GM18505 (cell line): Measurements from ENCODE around the gene FOXJ3.
"Not testable (repeated sequence)": the region's sequence is repeated elsewhere in the genome, so short reads cannot be mapped to it uniquely, and the experiment has no call there.

Experiments
- ATAC-seq: cut with Tn5 transposase; IDR thresholded peaks from one replicate; pipeline ENCODE4 v1.9.1; 2021; ENCODE audit not compliant: unreplicated experiment
- POLR2A ChIP-seq: IDR thresholded peaks from 4 replicates; pipeline ENCODE4 v1.6.1; 2011; ENCODE audit warnings: borderline replicate concordance; ENCODE audit not compliant: insufficient read depth, insufficient read length; ENCODE audit errors: extremely low read depth

Gene FOXJ3

DNA sequence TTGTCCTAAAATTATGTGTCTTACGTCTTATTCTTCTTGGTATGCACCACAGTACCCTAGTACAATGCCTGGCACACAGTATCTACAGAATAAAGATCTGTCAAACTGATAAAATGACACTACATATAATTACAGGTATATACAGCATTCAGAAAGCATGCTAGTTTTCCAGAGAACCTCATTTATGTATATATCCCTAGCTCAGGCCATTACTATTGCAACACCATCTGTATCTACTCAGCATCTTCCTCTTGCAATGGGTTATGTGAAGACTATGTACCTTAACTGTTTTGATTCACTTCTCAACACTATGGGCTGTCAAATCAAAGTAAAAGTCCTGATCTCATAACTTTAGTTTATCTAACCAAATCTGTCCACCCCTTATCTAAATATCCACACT lies 112.0 kb downstream of the FOXJ3 start:
- no peak for TF ChIP-seq POLR2A
- ATAC-seq: no peak

DNA sequence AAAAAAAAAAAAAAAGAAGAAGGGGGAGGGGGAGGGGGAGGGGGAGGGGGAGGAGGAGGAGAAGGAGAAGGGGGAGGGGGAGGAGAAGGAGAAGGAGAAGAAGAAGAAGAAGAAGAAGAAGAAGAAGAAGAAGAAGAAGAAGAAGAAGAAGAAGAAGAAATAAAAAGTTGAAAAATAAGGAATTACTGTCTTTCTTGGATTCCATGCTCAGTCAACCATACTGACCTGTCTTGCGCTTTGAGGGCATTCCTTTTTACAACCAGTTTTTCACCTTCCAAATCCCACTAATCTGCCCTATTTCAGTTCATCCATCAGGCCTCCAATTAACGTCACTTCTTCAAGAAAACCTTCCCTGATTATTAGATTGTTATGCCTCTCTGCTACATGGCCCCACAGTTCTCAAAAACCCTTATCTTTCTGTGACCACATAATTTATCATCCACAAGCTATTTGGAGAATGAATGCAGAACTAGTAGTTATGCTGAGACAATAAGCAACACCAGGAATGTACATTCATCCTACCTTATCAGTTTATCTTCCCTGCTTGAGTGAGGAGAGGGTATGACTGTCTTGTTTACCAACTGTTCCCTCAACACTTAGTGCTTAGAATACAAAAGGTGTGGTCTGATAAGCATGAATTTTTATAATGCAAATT lies 113.0 kb downstream of the FOXJ3 start:
- no peak for ATAC-seq
- no peak for TF ChIP-seq POLR2A

DNA sequence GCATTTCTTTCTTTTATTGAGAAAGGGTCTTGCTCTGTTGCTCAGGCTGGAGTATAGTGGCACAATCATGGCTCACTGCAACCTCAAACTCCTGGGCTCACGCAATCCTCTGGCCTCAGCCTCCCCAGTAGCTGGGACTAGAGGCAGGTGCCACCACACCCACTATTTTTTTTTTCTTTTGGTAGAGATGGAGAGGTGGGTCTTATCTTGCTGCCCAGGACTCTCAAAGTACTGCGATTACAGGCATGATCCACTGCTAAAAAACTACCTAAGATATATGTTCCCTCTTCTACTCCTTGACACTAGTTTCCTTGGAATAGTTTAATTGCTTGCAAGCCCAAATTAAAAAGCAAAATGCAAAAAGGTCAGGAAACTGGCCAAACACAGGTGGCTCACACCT lies 113.6 kb downstream of the FOXJ3 start:
- no peak for ATAC-seq

DNA sequence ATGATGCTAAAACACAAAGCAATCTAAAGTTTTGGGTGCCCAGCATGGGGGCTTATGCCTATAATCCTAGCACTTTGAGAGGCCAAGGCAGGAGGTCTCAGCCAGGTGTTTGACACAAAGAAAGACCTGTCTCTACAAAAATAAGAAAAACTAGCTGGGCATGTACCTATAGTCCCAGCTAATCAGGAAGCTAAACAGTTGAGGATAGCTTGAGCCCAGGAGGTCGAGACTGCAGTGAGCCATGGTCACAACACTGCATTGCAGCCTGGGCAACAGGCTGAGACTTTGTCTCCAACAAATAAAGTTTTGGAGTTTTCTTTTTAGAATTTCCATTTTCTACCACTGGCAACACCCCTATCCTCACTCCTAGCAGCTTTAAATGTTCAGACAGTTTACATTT lies 115.4 kb downstream of the FOXJ3 start:
- TF ChIP-seq POLR2A: no peak
- ATAC-seq: no peak

More for the DNA sequence above, 113.6 kb downstream of the FOXJ3 start:
- no peak for TF ChIP-seq POLR2A

DNA sequence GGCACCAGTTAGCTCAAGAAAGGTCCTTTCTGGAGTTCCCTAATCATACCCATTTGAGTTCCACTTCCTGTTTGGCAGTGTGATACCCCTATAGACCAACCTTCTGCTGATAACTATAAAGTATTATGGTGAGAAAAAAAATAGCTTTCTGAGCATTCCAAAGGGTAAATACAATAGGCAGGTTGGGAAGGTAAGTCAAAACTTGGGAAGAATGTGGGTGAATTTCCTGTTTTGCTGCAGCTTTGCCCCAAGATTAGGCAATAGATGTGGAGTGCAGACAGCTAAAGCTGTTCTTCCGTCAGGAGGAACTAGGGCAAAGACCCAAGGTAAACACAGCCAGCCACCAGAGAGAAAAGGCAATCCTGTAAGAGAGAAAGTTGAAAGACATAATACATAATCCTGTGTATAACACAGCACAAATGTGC lies 120.6 kb downstream of the FOXJ3 start:
- no peak for TF ChIP-seq POLR2A
- no peak for ATAC-seq

DNA sequence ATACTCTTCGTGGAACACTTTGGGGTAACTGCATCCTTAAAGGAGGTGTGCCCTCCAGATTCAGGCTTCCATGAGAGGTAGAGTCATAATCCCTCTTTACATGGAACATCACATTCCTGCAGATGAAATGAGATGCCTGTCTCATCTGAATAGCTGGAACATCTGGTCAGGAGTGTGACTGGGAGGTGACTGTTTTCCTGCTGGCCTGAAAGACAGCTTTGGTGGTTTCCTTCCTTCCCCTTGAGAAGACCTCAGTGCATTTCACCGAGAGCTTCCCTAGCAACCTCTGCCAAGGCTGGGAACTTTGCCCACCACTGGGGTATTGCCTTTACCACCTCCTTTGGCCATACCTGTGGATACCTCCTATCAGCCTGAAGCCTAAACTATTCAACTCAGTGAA lies 123.8 kb downstream of the FOXJ3 start:
- no peak for ATAC-seq
- no peak for TF ChIP-seq POLR2A

DNA sequence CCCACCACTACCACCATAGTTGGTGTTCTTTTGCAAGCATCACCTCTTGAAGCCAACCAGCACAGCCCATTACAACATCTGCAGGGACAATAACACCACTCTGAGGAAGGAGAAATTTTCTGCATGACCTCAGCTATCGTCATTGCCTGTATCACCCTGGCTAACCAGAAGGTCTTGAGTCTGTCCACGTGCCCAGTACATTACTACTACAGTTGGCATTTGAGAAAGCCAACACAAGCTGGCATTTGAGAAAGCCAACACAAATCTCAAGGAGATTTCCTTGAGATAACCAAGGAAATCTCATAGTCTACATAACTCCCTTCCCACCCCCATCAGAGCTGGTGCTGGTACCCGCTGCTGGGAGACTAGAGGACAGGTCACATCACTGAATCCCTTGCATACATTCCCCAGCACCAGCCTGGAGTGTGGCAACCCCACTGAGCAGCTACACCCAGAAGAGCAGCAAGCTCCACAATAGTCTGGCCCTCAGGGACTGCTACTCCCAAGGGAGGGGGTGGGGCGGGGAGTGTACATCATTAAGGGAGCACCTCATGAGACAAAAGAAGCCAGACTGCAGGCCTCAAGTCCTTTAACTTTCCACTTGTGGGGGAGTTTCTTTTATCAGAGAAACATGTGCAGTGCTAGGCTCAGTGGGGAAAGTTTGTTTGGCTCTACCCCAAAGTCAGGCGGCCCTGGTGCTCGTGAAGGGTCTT lies 124.5 kb downstream of the FOXJ3 start:
- ATAC-seq: no peak

DNA sequence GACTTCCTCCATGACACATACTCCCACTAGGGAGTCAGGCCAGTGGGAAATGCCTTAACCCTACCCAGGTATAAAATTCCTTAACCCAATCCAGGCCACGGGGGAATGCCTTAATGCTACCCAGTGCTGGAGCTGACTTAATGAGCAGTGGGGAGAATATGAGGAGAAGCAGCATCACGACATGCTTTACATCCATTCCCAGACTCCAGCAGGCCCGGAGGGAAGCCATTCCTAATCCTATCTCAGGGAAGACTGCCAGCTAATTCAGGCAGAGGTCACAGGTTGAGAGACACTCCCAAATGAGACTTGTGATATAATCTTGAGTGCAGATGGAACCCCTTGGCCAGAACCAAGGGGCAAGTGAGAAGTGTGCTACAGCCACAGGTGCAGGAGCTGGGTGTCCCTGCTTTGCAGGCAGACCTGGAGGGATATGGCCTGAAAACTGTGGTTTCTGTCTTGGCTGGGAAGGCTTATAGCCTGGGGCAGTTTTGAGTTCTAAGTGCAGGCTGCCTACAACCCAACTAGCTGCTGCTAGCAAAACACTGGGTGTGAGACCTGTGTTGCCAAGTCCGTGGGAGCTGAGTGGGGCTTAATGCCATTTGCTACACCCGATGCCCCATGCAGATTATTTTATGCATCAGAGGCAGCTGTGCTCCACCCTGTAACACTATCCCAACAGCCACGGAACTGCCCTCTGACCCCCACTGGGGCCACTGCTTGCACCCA lies 125.3 kb downstream of the FOXJ3 start:
- no peak for ATAC-seq
- no peak for TF ChIP-seq POLR2A

More for the DNA sequence above, 124.5 kb downstream of the FOXJ3 start:
- TF ChIP-seq POLR2A: no peak

DNA sequence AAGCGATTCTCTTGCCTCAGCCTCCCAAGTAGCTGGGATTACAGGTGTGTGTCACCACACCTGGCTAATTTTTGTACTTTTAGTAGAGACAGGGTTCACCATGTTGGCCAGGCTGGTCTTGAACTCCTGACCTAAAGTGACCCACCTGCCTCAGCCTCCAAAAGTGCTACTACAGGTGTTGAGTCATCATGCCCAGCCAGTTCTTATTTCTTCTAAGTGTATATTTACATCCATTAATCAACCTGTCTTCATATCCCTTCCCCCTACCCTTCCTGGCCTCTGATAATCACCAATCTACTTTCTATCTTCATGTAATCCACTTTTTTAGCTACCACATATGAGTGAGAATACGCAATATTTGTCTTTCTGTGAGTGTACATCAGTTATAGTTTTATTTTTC lies 128.1 kb downstream of the FOXJ3 start:
- not testable (repeated sequence) for ATAC-seq

DNA sequence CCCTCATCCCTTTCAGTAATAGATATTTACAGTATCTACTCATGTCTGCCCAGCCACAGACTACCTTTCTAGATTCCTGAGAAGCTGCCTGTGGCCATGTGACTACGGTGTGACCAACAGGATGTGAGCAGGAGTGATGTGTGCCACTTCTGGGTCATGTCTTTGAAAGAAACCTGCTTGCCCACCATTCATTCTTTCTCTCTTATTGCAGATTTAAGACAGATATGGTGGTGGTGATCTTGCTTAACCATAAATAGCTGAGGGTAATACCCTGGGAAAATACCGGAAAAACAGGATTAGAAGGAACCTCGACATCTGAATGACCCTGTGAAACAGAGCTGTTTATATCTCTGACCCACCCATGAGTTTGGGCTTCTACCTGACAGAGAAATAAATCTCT lies 128.9 kb downstream of the FOXJ3 start:
- no peak for TF ChIP-seq POLR2A

DNA sequence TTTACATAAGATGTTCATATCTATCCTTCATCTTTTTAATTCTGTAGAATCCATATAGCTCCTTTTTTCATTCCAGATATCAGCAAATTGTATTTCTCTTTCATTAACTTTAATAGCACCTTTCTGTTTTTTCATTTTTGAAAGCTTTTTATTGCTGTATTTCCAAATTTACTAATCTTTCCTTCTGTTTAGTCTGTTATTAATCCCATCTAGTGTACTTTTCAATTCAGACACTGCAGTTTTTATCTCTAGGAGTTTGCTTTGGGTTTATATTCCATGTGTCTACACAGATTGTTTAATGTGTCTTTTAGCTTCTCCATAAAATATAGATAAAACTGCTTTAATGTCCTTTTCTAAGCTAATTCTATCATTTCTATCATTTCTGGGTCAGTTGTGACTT lies 133.0 kb downstream of the FOXJ3 start:
- no peak for ATAC-seq
- no peak for TF ChIP-seq POLR2A

More for the DNA sequence above, 128.9 kb downstream of the FOXJ3 start:
- no peak for ATAC-seq

DNA sequence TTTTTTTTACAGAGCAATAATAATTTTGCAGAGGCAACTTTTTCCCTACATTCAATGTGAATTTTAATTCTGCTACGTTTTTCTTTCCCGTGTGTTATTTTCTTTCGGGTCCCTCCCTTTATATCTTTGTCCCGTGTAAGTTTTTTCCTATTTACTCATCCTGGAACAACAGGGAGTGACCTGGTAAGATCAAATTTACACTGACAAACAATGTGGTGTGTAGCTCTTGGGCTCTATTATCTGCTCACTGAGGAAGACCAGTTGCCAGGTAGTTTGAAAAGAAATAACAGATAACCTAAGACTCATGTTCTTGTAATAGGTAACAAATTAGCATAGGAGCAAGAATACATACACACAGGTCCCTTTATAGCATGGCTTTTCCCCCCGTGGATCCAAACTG lies 136.8 kb downstream of the FOXJ3 start:
- TF ChIP-seq POLR2A: no peak
- no peak for ATAC-seq

DNA sequence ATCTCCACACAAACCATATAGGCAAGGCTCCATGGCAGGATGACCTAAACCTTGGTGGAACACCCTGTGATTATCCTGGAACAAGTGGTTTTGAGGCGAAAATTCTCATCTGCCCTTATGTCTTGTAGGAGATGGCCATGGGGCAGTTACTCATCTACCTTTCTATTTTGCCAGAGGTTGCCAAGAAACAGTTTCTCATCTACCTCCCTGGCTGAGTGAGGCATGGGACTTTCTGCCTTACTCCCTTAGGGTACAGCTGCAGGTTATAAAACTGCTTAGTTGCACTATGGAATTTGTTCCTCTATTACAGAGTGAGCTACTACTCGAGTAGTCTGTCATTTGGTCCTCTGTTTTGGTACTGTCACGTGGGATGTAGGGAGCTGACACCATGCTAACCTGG lies 139.2 kb downstream of the FOXJ3 start:
- no peak for TF ChIP-seq POLR2A
- no peak for ATAC-seq

DNA sequence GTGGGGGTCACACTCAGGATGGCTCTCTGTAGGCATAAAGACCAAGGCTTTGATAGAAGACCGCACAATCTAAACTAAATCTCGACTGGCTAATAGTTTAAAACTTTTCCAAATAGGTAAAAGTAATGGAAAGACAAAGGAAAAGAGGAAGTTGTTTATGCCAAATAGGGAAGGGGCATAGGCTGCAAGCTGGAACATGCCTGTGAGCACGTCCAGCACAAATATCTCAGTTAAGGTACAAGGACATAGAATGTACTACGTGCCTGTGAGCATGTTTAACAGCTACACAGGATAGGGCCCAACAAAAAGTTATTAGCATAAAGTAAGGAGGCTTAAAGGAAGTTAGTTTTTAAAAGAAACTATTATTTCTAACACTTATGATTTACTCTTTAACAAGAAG lies 142.9 kb downstream of the FOXJ3 start:
- TF ChIP-seq POLR2A: no peak
- no peak for ATAC-seq
